Suprapubic skin (tissue), 3 donors: Measurements from ENCODE around the gene DPP10.

Experiments
- CTCF ChIP-seq, 2 donors: fragments of 200-600 bp in 1 of 2; fragments of 450-650 bp in 1 of 2; sonication (generic) in 1 of 2; IDR thresholded peaks; one replicate each; pipeline ENCODE4 v1.5.1; 2016 to 2019; ENCODE audit warnings: antibody characterized with exemption in 2 of 2, mild to moderate bottlenecking in 1 of 2, moderate library complexity in 1 of 2
- POLR2A ChIP-seq, 2 donors: fragments of 450-650 bp; IDR thresholded peaks; one replicate each; pipeline ENCODE4 v1.6.1; 2017; ENCODE audit warnings: antibody characterized with exemption in 2 of 2, mild to moderate bottlenecking in 2 of 2, moderate library complexity in 2 of 2

- TF ChIP-seq CTCF (IDR thresholded peaks at IDR 0.05): no peak
- no peak for TF ChIP-seq POLR2A (IDR thresholded peaks at IDR 0.05)
These were observed 342.6 kb downstream of the DPP10 start for GRCh38 chr2:114784890-114785583.
